PFSK-1 (cell line): ENCODE results near the gene FAR1. TPM values are rescaled to one million over a fixed set of nuclear protein-coding genes. Genes with fewer than 3 reads are reported as not detected.

ENCODE experiments used
- FOXP2 ChIP-seq: optimal IDR thresholded peaks from 2 replicates; pipeline ENCODE3; 2011; ENCODE audit warnings: borderline replicate concordance, control low read depth, inconsistent platforms; ENCODE audit not compliant: insufficient read depth; ENCODE audit errors: extremely low read length, extremely low read depth
- POLR2AphosphoS5 ChIP-seq: IDR thresholded peaks from 2 replicates; pipeline ENCODE4 v1.6.1; 2012; ENCODE audit warnings: low read depth, mild to moderate bottlenecking, control low read depth, low read length, moderate library complexity
- REST ChIP-seq, 2 experiments: IDR thresholded peaks; 2 replicates each; pipeline versions ENCODE4 v1.6.1 to v1.8.0; 2011 to 2012; ENCODE audit warnings: low read depth in 2 of 2, low read length in 2 of 2, control low read depth in 1 of 2, inconsistent platforms in 1 of 2, mild to moderate bottlenecking in 1 of 2, moderate library complexity in 1 of 2; ENCODE audit not compliant: insufficient read depth in 1 of 2
- SIN3A ChIP-seq: IDR thresholded peaks from 2 replicates; pipeline ENCODE4 v1.6.1; 2012; ENCODE audit warnings: mild to moderate bottlenecking, low read length, moderate library complexity, borderline replicate concordance; ENCODE audit not compliant: insufficient read depth
- TAF1 ChIP-seq: IDR thresholded peaks from 2 replicates; pipeline ENCODE4 v1.6.1; 2012; ENCODE audit warnings: low read length, control low read depth, borderline replicate concordance; ENCODE audit not compliant: insufficient read depth
- polyA plus RNA-seq: library from polyadenylated mRNA; unstranded; fragments of >200 nt; gene quantifications from one replicate; pipeline ENCODE4 v1.2.1, GENCODE V29; 2012; ENCODE audit warnings: low read depth, missing spikeins; ENCODE audit not compliant: insufficient read length

Gene FAR1, protein sequence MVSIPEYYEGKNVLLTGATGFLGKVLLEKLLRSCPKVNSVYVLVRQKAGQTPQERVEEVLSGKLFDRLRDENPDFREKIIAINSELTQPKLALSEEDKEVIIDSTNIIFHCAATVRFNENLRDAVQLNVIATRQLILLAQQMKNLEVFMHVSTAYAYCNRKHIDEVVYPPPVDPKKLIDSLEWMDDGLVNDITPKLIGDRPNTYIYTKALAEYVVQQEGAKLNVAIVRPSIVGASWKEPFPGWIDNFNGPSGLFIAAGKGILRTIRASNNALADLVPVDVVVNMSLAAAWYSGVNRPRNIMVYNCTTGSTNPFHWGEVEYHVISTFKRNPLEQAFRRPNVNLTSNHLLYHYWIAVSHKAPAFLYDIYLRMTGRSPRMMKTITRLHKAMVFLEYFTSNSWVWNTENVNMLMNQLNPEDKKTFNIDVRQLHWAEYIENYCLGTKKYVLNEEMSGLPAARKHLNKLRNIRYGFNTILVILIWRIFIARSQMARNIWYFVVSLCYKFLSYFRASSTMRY
- polyA plus RNA-seq, result 28.2 TPM

DNA sequence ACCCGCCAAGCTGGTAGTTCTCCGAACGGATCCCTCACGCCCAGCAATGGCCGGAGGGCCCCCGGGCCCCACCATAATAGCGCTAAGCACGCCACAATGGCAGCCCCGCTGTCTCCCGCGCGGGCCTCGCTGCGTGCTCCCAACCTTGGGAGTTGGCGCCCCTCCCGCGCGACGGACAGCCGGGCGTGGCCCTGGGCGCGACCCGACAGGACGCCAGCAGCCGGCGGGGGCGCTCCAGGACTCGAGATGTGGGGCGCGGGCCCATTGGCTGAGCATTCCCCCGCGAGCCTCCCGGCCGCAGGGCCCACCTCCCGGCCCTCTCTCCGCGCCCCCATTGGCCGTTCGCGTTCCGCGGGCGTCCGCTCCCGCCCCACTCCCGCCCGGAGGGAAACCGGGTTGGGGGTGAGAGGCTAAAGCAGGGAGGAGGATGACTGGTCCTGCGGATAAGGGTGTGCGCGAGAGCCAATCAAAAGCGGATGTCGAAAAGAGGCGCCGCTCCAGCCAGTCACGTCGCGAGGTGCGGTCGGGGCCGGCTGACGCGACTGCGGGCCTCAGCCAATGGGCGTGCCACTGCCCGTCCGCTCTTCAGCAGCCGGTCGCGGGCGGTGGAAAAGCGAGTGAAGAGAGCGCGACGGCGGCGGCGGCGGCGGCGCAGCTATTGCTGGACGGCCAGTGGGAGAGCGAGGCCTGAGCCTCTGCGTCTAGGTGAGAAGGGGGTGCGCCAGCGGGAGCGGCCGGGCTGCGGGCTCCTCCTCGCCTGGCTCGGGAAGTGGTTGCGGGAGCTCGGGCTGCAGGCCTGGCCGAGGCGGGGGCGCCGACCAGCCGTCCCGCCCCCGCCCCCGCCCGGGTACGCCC lies at the start of gene FAR1:
FAR1 (plus strand) TSS at position 567 of the 855 bp plus-strand sequence. CDS start 26,098 bp downstream, outside the sequence.
- TF ChIP-seq REST (IDR thresholded peaks at IDR 0.05; ENCODE audit: insufficient read depth in 1 of 2, low read depth in 2 of 2, low read length in 2 of 2) (0 out of 4 replicates have a peak, but pooled peaks of 1 of the 2 experiments have one; percentile 44), SIN3A (0 out of 2 replicates have a peak, but pooled peaks have one; percentile 60), FOXP2 (peak; percentile 79), TAF1 (no peak), POLR2AphosphoS5 (peak; percentile 54; the same call in 1 of the 2 replicates)

- TF ChIP-seq FOXP2, result no peak
- no peak for TF ChIP-seq SIN3A
- TF ChIP-seq REST (IDR thresholded peaks at IDR 0.05; ENCODE audit: insufficient read depth in 1 of 2, low read depth in 2 of 2, low read length in 2 of 2), result no peak
- no peak for TF ChIP-seq TAF1
- TF ChIP-seq POLR2AphosphoS5, result no peak
These were observed 48.4 kb upstream of the FAR1 start for GRCh38 chr11:13620063-13620462.

GRCh38 chr11:13629779-13630178 lies 38.7 kb upstream of the FAR1 start:
- TF ChIP-seq POLR2AphosphoS5, result no peak

DNA sequence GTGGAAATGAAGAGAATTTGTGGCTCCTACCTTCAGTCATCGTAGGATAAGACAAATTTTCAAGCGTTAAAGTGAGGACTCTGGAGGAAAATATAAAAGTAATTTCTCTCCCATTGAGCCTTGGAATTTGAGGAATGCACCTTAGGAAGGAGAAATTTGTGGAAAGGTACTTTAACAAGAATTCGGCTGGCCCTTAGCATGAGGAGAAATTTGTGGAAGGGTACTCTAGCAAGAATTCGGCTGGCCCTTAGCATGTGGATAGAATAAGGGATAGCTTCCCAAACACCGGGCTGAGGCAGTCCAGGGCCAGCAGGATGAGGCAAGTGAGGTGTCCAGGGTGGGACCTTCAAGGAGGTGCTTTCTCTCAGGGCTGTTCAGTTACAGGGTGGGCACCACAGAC lies 33.2 kb upstream of the FAR1 start:
- no peak for TF ChIP-seq REST (IDR thresholded peaks at IDR 0.05; ENCODE audit: insufficient read depth in 1 of 2, low read depth in 2 of 2, low read length in 2 of 2)
- TF ChIP-seq POLR2AphosphoS5, result no peak
- no peak for TF ChIP-seq TAF1
- TF ChIP-seq FOXP2, result no peak
- TF ChIP-seq SIN3A, result no peak

DNA sequence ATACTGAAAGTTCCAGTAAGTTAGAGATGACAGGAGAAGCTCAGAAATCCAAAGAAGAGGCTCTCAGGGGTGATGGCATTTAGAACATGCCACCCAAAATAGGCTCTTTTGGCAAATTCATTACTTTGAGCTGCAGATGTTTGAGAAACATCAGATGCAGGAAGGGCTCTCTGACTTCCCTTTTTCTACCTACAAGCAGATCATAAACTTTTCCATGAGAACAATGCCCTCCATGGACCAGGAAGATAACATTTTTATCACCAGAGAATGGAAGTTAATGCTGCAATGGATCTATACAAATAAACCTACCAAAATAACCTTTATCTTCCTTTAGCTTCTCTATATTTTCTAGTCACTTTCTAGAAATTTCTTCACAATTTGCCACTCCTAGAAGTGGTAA lies 32.7 kb upstream of the FAR1 start:
- TF ChIP-seq TAF1 (no peak), POLR2AphosphoS5 (no peak), FOXP2 (no peak), SIN3A (no peak)
